Sigmoid colon (tissue), 7 donors: Measurements from ENCODE around the gene LBR. TPM values are rescaled to one million over a fixed set of nuclear protein-coding genes. Genes with fewer than 3 reads are reported as not detected.

Source experiments
- DNase-seq: peaks from one replicate; pipeline ENCODE4 v3.0.0-alpha.2; 2019
- H3K27ac ChIP-seq, 4 donors: fragments of 200-600 bp; sonication (generic); one replicate each; pipeline ENCODE4 v1.5.1; 2016 to 2019; ENCODE audit warnings: mild to moderate bottlenecking in 1 of 4
- H3K27me3 ChIP-seq, 3 donors: fragments of 200-600 bp; sonication (generic); one replicate each; pipeline ENCODE4 v1.5.1; 2019; ENCODE audit warnings: mild to moderate bottlenecking in 1 of 3
- H3K36me3 ChIP-seq, 4 donors: fragments of 200-600 bp; sonication (generic); one replicate each; pipeline ENCODE4 v1.5.1; 2016 to 2019
- H3K4me1 ChIP-seq, 4 donors: fragments of 200-600 bp; sonication (generic); one replicate each; pipeline ENCODE4 v1.5.1; 2017 to 2019
- H3K4me3 ChIP-seq, 4 donors: fragments of 200-600 bp; sonication (generic); one replicate each; pipeline ENCODE4 v1.5.1; 2017 to 2019; ENCODE audit warnings: mild to moderate bottlenecking in 2 of 4, moderate library complexity in 1 of 4
- H3K9me3 ChIP-seq, 4 donors: fragments of 200-600 bp in 3 of 4; sonication (generic) in 3 of 4; one replicate each; pipeline versions ENCODE4 v1.5.1 to v1.6.1; 2013 to 2019
- EP300 ChIP-seq, 4 donors: sonication (generic); formaldehyde crosslinking; IDR thresholded peaks; one replicate each; pipeline ENCODE4 v1.6.1; 2017; ENCODE audit warnings: antibody characterized with exemption in 4 of 4
- POLR2A ChIP-seq, 2 donors: fragments of 450-650 bp; IDR thresholded peaks; one replicate each; pipeline ENCODE4 v1.6.1; 2016; ENCODE audit warnings: antibody characterized with exemption in 2 of 2, mild to moderate bottlenecking in 2 of 2, moderate library complexity in 2 of 2
- POLR2AphosphoS5 ChIP-seq, 4 donors: sonication (generic); formaldehyde crosslinking; IDR thresholded peaks; one replicate each; pipeline ENCODE4 v1.6.1; 2017; ENCODE audit warnings: antibody characterized with exemption in 4 of 4
- WGBS, 2 donors: extraction: QIAGEN DNeasy Blood & Tissue Kit; methylation state at CpG; one replicate each; pipeline ENCODE4 v1.1.7; 2013; 5-methylcytosine and 5-hydroxymethylcytosine counted together
- intact Hi-C: fragments of 100-400 bp; cut with DNase I; formaldehyde crosslinking; loops from one replicate; pipeline ENCODE4 v1.15.1; 2023
- polyA plus RNA-seq, 3 donors: library from polyadenylated mRNA; stranded (reverse); fragments of 200-250 nt; gene quantifications; one replicate each; pipeline ENCODE4 v1.2.3, GENCODE V29; 2013
- total RNA-seq, 4 donors: library from RNA; depleted of rRNA; stranded (reverse); fragments of >200 nt; gene quantifications; one replicate each; pipeline ENCODE4 v1.1.0, GENCODE V29; 2016
- TF ChIP-seq, protein P1 (sequence below), 4 experiments: fragments of 450-650 bp in 3 of 4; fragments of 200-600 bp in 1 of 4; IDR thresholded peaks; one replicate each; pipeline ENCODE4 v1.5.1; 2016 to 2019; ENCODE audit warnings: antibody characterized with exemption in 4 of 4, mild to moderate bottlenecking in 3 of 4, moderate library complexity in 2 of 4
- donor health status: healthy with polysubstance abuse.
- donor health status: Bipolar disorder and iron deficiency.
- donor health status: healthy.

Gene LBR
- total and polyA plus RNA-seq, 7 donors: 5.4 to 195 (median 134) TPM

DNA sequence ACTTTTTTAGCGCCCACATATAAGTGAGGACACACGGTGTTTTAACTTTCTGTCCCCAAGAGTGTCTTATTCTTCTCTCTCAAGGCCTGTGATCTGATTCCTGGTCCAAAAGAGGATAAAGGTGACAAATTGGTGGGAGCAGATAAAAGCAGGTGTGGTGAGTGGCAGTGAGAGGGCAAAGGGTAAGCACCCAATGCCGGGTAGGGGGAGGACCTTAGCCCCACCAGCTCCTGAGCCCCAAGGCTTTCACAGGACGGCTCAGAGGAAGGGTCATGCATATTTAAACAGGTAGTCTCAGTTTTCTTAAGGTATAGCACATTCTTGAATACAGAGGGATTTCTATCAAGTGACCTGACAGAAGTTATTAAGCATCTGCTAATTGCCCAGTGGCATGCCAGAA lies 19.6 kb downstream of the LBR start:
- Histone ChIP-seq H3K36me3 (peaks cover 10 to 98% (median 54%) of the 10 kb centered on the region in 4 donors), H3K9me3 (no peaks in the 10 kb centered on the region), H3K4me3 (no peak overlapping the region), H3K27ac (no peak overlapping the region), H3K27me3 (no peaks in the 10 kb centered on the region), H3K4me1 (peaks cover 0 to 53% (median 24%) of the 10 kb centered on the region in 4 donors)
- intact Hi-C loops: no loop called here
- no peak for DNase-seq
- 40 to 78% methylated on average over 4 of the region's 4 CpGs for WGBS, 2 donors
- TF ChIP-seq POLR2AphosphoS5 (IDR thresholded peaks at IDR 0.05): peak in 1 of 4 donors; percentile 2
- TF ChIP-seq, protein P1, sequence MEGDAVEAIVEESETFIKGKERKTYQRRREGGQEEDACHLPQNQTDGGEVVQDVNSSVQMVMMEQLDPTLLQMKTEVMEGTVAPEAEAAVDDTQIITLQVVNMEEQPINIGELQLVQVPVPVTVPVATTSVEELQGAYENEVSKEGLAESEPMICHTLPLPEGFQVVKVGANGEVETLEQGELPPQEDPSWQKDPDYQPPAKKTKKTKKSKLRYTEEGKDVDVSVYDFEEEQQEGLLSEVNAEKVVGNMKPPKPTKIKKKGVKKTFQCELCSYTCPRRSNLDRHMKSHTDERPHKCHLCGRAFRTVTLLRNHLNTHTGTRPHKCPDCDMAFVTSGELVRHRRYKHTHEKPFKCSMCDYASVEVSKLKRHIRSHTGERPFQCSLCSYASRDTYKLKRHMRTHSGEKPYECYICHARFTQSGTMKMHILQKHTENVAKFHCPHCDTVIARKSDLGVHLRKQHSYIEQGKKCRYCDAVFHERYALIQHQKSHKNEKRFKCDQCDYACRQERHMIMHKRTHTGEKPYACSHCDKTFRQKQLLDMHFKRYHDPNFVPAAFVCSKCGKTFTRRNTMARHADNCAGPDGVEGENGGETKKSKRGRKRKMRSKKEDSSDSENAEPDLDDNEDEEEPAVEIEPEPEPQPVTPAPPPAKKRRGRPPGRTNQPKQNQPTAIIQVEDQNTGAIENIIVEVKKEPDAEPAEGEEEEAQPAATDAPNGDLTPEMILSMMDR (IDR thresholded peaks at IDR 0.05): no peak

DNA sequence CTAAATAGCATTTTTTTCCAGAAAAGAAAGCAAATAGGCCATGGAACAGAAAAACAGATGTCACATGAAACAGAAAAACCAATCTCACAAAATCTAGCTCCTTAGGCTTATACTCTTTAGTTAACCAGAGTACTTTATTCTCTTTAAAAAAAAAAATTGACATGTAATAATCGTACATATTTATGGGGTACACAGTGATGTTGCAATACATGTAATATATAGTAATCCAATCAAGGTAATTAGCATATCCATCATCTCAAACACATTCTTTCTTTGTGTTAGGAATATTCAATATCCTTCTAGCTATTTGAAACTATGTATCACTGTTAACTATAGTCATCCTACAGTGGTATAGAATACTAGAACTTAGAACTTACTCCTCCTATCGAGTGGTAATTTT lies 20.1 kb downstream of the LBR start:
- no peaks in the 10 kb centered on the region for H3K9me3 ChIP-seq
- H3K27me3 ChIP-seq: no peaks in the 10 kb centered on the region
- WGBS, 2 donors: 74 to 90% methylated on average over 2 of the region's 2 CpGs
- intact Hi-C loops: no loop called here
- no peak overlapping the region for H3K4me3 ChIP-seq
- H3K4me1 ChIP-seq: peaks cover 0 to 48% (median 22%) of the 10 kb centered on the region in 4 donors
- TF ChIP-seq, protein P1 (IDR thresholded peaks at IDR 0.05): no peak
- TF ChIP-seq POLR2AphosphoS5 (IDR thresholded peaks at IDR 0.05): no peak
- no peak for TF ChIP-seq EP300 (IDR thresholded peaks at IDR 0.05)
- TF ChIP-seq POLR2A (IDR thresholded peaks at IDR 0.05): no peak
- DNase-seq: no peak
- H3K36me3 ChIP-seq: peaks cover 14 to 98% (median 55%) of the 10 kb centered on the region in 4 donors
- H3K27ac ChIP-seq: no peak overlapping the region

DNA sequence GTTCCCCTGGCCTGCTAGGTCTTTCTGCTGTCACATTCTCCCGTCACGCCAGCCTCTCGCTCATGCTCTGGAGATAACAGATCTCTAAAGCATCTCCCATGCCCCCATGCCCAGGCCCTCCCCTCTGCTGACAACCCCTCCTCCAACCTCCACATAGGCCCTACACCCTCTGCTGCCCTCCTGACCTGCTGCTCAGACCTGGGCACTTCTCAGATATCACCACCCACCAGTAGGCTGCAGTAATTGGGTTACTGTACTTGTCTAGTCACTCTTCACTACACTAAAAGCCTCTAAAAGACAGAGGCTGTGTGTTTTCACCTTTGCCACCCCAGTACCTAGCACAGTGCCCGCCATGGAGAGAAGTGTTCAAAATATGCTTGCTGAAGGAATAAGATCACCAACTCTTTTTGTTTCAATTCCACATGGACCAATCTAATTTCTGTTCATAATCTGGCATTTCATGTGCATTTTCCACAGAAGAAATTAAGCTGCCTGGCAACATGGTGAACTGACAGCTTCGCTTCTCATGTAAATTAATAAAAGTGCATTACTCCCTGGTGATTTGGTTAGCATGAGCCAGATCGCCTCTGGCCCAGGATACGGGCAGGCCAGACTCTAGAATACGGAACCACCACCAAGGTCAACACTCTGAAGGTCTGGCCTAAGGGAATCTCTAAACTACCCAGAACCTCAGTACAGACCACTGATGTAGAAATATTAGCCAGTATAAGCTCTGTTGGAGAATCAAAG lies 20.7 kb downstream of the LBR start:
- Histone ChIP-seq H3K27me3 (no peaks in the 10 kb centered on the region), H3K27ac (no peak overlapping the region), H3K4me3 (no peak overlapping the region), H3K4me1 (peaks cover 0 to 44% (median 22%) of the 10 kb centered on the region in 4 donors), H3K9me3 (no peaks in the 10 kb centered on the region), H3K36me3 (peaks cover 19 to 98% (median 55%) of the 10 kb centered on the region in 4 donors)
- TF ChIP-seq POLR2AphosphoS5 (IDR thresholded peaks at IDR 0.05) (no peak), EP300 (IDR thresholded peaks at IDR 0.05) (no peak), POLR2A (IDR thresholded peaks at IDR 0.05) (no peak)
- TF ChIP-seq, protein P1 (IDR thresholded peaks at IDR 0.05): no peak
- WGBS, 2 donors: 97 to 98% methylated on average over 8 of the region's 8 CpGs
- intact Hi-C loops: no loop called here
- no peak for DNase-seq

DNA sequence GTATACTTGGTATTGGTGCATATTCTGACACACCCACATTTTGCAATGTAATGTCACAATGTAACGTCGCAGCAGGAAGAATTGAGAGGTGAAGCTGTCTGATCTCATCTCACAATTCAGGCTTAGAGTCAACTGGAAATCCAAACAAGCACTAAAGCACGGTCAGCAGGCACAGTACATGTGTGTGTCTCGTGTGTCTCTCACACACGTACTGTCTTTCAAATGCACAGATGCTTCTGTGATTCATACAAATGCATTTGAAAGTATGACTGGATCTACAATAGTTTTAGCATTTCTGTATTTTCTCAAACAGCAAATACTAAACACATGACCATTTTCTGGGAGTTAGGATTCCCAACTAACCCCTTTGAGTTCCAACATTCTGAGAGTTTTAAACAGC lies 26.9 kb downstream of the LBR start:
- 92 to 93% methylated on average over 5 of the region's 5 CpGs for WGBS, 2 donors
- H3K36me3 ChIP-seq: peaks cover 19 to 88% (median 37%) of the 10 kb centered on the region in 4 donors
- no peaks in the 10 kb centered on the region for H3K27me3 ChIP-seq
- H3K27ac ChIP-seq: no peak overlapping the region
- intact Hi-C loops: no loop called here
- TF ChIP-seq EP300 (IDR thresholded peaks at IDR 0.05) (no peak), POLR2A (IDR thresholded peaks at IDR 0.05) (no peak), POLR2AphosphoS5 (IDR thresholded peaks at IDR 0.05) (no peak)
- TF ChIP-seq, protein P1 (IDR thresholded peaks at IDR 0.05): no peak
- H3K4me1 ChIP-seq: peaks cover 0 to 12% (median 2%) of the 10 kb centered on the region in 4 donors
- no peak for DNase-seq
- no peaks in the 10 kb centered on the region for H3K9me3 ChIP-seq
- no peak overlapping the region for H3K4me3 ChIP-seq
